Effector memory CD4-positive, alpha-beta T cell (primary cell): ENCODE data around the gene DGKZ.

Source experiments
- DNase-seq, 3 donors: peaks; one replicate each; pipeline ENCODE4 v3.0.0-alpha.2; 2020
- H3K27ac ChIP-seq: 2 replicates; pipeline ENCODE4 v1.7.0; 2013; ENCODE audit warnings: mild to moderate bottlenecking, low read length, moderate library complexity; ENCODE audit not compliant: insufficient read depth, poor library complexity, severe bottlenecking
- H3K27me3 ChIP-seq: replicated peaks from 2 replicates; pipeline ENCODE4 v1.7.0; 2013; ENCODE audit warnings: mild to moderate bottlenecking, low read length; ENCODE audit not compliant: insufficient read depth, control insufficient read depth, poor library complexity, severe bottlenecking
- H3K36me3 ChIP-seq: 2 replicates; pipeline ENCODE4 v1.7.0; 2013; ENCODE audit warnings: mild to moderate bottlenecking, low read length, moderate library complexity; ENCODE audit not compliant: control insufficient read depth, insufficient read depth
- H3K4me1 ChIP-seq: 2 replicates; pipeline ENCODE4 v1.7.0; 2013; ENCODE audit warnings: low read length, mild to moderate bottlenecking; ENCODE audit not compliant: control insufficient read depth, insufficient read depth, poor library complexity, severe bottlenecking
- H3K4me3 ChIP-seq: 2 replicates; pipeline ENCODE4 v1.7.0; 2013; ENCODE audit warnings: low read length, low read depth, mild to moderate bottlenecking; ENCODE audit not compliant: insufficient read depth, poor library complexity, severe bottlenecking
- H3K9me3 ChIP-seq: 2 replicates; pipeline ENCODE4 v1.7.0; 2013; ENCODE audit warnings: mild to moderate bottlenecking, low read length, moderate library complexity; ENCODE audit not compliant: control insufficient read depth

Gene DGKZ

DNA sequence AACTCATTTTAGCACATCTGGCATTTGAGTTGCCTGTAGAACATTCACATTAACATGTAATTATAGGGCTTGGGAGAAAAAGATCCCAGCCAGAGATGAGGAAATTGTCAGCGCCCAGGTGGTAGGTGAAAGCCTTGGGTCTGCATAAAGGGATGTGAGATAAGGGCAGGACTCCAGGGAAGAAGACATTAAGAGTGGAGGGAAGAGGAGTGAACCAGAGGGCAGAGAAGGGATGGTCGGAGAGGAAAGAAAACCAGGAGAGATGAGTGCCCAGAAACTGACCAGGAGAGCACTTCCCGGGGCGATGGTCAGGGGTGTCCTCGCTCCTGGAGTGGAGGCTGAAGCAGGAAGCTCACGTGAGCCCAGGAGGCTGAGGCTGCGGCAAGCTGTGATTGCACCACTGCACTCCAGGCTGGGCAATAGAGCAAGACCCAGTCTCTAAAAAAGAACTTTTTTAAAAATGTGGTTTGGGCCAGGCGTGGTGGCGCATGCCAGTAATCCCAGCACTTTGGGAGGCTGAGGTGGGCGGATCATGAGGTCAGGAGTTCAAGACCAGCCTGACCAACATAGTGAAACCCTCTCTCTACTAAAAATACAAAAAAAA is 20.3 kb upstream of the DGKZ start:
- Histone ChIP-seq H3K36me3 (no peaks in the 10 kb centered on the region), H3K9me3 (no peaks in the 10 kb centered on the region), H3K4me1 (peaks cover 26% of the 10 kb centered on the region), H3K27ac (no peak overlapping the region), H3K27me3 (no peaks in the 10 kb centered on the region), H3K4me3 (no peak overlapping the region)
- DNase-seq: no peak

DNA sequence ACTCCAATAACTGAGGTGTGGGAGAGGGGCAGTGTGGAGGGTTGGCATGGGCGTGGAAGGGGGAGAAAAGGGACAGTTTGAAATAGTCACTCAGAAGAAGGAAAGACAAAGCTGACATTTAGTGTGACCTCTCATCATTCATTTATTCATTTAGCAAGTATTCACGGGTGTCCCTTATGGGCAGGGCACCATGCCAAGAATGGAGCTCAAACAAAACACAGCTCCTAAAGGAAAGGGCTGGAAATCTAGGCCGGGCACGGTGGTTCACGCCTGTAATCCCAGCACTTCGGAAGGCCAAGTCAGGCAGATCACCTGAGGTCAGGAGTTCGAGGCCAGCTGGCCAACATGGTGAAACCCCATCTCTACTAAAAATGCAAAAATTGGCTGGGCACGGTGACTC is 19.4 kb upstream of the DGKZ start:
- Histone ChIP-seq H3K9me3 (no peaks in the 10 kb centered on the region), H3K27ac (no peak overlapping the region), H3K4me1 (peaks cover 34% of the 10 kb centered on the region), H3K36me3 (no peaks in the 10 kb centered on the region), H3K27me3 (no peaks in the 10 kb centered on the region), H3K4me3 (no peak overlapping the region)
- DNase-seq: no peak

DNA sequence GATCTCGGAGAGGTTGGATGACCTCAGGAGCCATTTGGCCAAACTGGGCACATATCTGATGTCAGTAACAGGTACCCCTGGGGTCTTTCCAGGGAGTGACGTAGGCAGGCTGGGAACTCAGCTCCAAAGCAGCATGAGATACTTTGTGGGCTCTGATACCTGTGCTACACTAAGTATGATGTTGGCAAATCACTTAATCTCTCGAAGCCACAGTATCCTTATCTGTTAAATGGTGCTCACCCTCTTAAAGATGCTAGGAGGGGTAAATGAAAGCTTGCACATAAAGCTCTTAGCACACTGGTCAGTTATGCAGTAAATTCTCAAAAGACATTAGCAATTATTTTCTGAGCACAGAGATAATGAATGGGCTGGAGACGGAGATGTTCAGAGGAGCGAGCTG is 17.1 kb upstream of the DGKZ start:
- H3K27me3 ChIP-seq: no peaks in the 10 kb centered on the region
- DNase-seq: no peak
- no peaks in the 10 kb centered on the region for H3K36me3 ChIP-seq
- H3K9me3 ChIP-seq: no peaks in the 10 kb centered on the region
- H3K4me3 ChIP-seq: peak overlapping the region; percentile 68
- peaks cover 48% of the 10 kb centered on the region for H3K4me1 ChIP-seq
- peak overlapping the region; percentile 61 for H3K27ac ChIP-seq

DNA sequence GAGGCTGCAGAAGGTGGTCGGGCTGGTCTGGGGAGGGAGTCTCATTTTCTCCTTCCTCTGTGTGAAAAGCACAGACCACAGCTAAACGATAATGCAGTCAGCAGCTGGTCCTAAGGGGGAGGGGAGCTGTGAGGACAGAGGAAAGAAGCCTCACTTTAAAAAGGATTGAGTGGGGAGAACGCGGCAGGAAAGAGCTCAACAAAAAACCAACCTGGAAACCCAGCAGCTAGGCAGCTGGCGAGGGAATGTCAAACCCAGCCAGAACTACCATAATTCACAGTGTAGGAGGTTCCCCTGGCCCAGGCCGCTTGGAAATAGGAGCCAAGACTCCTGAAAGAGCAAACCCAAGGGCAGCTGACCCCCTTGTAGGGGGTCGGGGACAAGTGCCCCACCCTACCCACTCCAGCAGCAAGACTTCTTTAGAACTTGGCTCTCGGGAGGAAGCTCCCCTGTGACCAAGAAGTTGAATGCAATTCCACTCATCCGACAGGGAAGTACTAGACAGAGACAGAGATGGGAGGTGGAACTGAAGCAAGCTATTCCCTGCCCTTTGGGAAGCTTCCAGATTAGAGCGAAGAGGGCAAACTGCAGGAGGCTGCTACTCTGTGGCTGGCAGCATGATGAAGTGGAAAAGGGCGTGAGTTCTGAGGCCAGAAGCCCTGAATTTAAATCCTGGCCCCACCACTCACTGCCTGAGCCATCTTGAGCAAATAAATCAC is 16.5 kb upstream of the DGKZ start:
- Histone ChIP-seq H3K27me3 (no peaks in the 10 kb centered on the region), H3K9me3 (no peaks in the 10 kb centered on the region), H3K27ac (peak overlapping the region; percentile 61), H3K36me3 (no peaks in the 10 kb centered on the region), H3K4me1 (peaks cover 49% of the 10 kb centered on the region), H3K4me3 (peak overlapping the region; percentile 68)
- DNase-seq: no peak

DNA sequence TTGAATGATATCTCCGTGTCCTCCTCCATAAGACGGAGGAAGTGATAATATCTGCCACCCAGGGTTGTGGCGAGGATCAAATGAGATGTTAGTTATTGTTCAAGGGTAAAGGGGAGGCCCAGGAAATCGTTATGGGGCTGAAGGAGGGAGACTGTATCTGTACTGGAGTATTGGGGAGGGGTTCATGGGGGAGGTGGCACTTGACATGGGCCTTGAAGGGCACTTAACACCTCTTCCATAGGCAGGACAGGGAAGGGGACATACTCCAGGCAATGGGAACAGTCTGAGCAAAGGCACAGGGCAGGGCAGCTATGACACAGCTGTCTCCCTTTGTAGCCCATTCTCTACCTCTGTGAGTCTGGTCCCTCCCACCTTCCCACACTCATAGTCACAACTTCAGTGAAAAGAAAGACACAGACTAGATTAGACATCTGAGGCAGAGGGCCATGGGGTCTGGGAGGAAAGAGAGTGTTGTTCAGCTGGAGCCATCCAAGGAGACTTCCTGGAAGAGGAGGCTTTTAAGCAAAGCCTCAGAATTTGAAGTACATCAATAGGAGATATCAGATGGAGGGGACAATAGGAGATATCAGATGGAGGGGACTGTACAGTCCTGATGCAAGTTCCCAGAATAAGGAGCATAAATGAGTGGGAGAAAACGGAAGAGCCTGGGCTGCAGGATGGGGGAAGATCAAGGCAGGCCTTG is 15.8 kb upstream of the DGKZ start:
- H3K36me3 ChIP-seq: no peaks in the 10 kb centered on the region
- no peaks in the 10 kb centered on the region for H3K27me3 ChIP-seq
- peak overlapping the region; percentile 61 for H3K27ac ChIP-seq
- peak overlapping the region; percentile 68 for H3K4me3 ChIP-seq
- no peaks in the 10 kb centered on the region for H3K9me3 ChIP-seq
- peak in 1 of 3 donors; percentile 51 for DNase-seq
- H3K4me1 ChIP-seq: peaks cover 53% of the 10 kb centered on the region

DNA sequence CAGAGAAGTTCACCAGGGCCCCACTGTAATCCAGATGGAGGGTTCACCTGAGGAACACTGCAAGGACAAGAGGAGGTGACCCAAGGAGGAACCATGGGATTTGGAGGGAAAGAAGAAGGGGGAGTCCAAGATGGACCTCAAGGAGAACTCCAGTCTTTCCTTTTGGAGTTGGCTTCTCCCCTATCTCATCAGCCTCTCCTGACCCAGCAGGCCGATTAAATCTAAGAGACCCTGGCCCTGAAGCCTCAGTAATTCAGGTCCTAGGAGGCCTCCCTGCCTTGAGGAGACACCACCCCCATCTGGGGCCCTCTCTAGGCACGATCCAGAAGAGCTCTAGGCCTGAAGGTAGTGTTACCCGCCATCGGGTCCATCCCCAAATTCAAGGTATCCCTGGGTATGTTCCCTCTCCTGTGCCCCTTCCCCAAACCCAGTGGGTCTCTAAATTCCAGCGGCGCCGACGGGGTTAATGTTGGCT is 15.1 kb upstream of the DGKZ start:
- no peaks in the 10 kb centered on the region for H3K27me3 ChIP-seq
- peak overlapping the region; percentile 68 for H3K4me3 ChIP-seq
- no peaks in the 10 kb centered on the region for H3K36me3 ChIP-seq
- H3K27ac ChIP-seq: peak overlapping the region; percentile 61
- H3K4me1 ChIP-seq: peaks cover 53% of the 10 kb centered on the region
- DNase-seq: no peak
- no peaks in the 10 kb centered on the region for H3K9me3 ChIP-seq

DNA sequence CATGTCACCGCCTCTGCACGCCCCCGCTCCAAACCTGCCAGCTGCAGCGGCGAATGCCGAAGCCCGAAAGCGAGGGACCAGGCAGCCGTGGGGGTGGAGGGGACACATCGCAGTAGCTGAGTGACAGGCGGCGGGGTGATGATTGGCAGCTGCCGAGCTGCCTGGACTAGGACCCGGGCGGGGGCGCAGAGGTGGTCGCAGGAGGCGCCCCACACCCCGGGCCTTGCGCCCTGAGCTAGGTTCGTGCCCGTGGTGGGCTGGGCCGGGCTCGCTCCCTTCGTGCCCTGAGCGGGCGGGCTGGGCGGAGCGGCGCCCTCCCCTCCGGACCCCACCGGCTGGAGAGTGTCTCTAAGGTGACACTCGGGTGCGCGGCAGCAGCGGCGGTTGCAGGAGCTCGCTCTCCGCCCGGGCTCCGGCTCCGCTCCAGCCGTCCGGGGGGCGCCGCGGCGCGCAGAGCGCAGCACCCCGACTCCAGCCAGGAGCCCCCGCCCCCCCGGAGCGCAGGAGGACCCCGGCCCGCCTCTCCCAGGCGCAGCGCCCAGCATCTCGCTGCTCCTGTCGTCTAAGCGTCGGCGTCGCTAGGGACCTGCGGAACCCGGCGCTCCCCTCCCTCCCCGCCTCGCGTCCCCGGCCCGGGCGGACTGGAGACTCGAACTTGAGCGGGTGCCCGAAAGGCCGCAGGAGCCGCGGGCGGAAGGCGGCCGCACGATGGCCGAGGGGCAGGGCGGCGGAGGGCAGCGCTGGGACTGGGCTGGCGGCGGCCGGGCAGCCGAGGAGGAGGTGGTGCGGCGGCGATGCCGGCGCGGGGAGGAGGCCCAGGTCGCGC is 14.5 kb upstream of the DGKZ start:
- Histone ChIP-seq H3K9me3 (no peaks in the 10 kb centered on the region), H3K36me3 (no peaks in the 10 kb centered on the region), H3K27me3 (no peaks in the 10 kb centered on the region), H3K4me3 (peak overlapping the region; percentile 68), H3K27ac (peak overlapping the region; percentile 61), H3K4me1 (peaks cover 56% of the 10 kb centered on the region)
- DNase-seq: no peak

DNA sequence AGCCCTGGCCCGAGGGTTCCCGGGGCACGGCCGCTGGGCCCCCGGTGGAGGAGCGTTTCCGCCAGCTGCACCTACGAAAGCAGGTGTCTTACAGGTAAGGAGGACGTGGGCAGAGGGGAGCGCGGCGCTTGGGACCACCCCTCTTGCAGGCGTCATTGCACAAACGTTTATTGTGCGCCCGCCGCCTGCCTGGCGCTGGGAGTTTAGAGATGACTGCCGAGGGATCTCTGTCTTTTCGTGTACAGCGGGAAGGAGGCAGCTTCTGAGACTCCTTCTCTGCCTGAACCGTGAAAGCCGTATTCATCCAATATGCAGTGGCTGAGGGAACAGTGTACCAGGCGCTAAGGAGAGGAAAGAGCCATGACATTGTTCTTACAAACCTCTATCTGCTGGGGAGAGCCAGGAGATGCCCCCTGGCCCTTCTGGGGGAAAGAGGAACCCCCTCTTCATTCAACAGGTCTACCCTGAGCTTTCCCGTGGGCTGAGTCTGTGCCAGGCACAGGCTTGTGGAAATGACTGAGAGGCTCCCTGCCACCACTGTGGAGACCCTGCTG is 13.8 kb upstream of the DGKZ start:
- H3K36me3 ChIP-seq: no peaks in the 10 kb centered on the region
- no peaks in the 10 kb centered on the region for H3K27me3 ChIP-seq
- no peaks in the 10 kb centered on the region for H3K9me3 ChIP-seq
- H3K4me3 ChIP-seq: peak overlapping the region; percentile 68
- H3K27ac ChIP-seq: peak overlapping the region; percentile 61
- peaks cover 56% of the 10 kb centered on the region for H3K4me1 ChIP-seq
- DNase-seq: no peak

DNA sequence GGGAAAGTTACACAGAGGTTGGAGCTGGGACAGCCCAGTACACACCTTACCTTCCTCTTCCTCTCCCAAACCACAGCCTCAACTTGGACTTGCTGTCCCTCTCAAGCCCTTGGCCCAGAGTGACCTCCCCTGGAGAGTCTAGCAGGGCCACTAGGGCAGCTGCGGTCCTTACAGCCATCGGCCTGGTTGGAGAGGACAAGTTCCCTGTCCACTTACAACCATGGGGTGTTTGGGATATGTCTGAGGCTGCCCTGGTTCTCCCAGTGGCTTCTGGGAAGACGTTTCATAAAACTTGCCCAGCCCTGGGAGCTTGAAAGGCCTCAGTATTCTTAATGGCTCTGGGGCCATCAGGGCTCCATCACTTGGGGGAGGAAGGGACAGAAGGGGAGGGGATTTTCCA is 13.1 kb upstream of the DGKZ start:
- no peaks in the 10 kb centered on the region for H3K27me3 ChIP-seq
- peaks cover 56% of the 10 kb centered on the region for H3K4me1 ChIP-seq
- peak overlapping the region; percentile 61 for H3K27ac ChIP-seq
- H3K4me3 ChIP-seq: peak overlapping the region; percentile 68
- H3K9me3 ChIP-seq: no peaks in the 10 kb centered on the region
- no peak for DNase-seq
- no peaks in the 10 kb centered on the region for H3K36me3 ChIP-seq
